Hepatocyte (in vitro differentiated cells): ENCODE measurements around the gene RREB1. TPM values are rescaled to one million over a fixed set of nuclear protein-coding genes. Genes with fewer than 3 reads are reported as not detected.

Experiments
- DNase-seq: peaks from one replicate; pipeline ENCODE4 v3.0.0-alpha.2; 2016; ENCODE audit warnings: low spot score
- H2AFZ ChIP-seq: fragments of 200-600 bp; sonication (generic); 2 replicates; pipeline ENCODE4 v1.6.0; 2016; ENCODE audit warnings: antibody characterized with exemption, mild to moderate bottlenecking
- H3K27ac ChIP-seq: fragments of 200-600 bp; sonication (generic); 2 replicates; pipeline ENCODE4 v1.5.1; 2016; ENCODE audit warnings: mild to moderate bottlenecking
- H3K27me3 ChIP-seq: fragments of 200-600 bp; sonication (generic); 2 replicates; pipeline ENCODE4 v1.6.1; 2016
- H3K36me3 ChIP-seq: fragments of 200-600 bp; sonication (generic); replicated peaks from 2 replicates; pipeline ENCODE4 v1.5.1; 2016; ENCODE audit warnings: low read depth; ENCODE audit not compliant: insufficient read depth
- H3K4me1 ChIP-seq: fragments of 200-600 bp; sonication (generic); 2 replicates; pipeline ENCODE4 v1.5.1; 2016; ENCODE audit warnings: mild to moderate bottlenecking, moderate library complexity; ENCODE audit not compliant: insufficient read depth
- H3K4me2 ChIP-seq: fragments of 200-600 bp; sonication (generic); 2 replicates; pipeline ENCODE4 v1.6.0; 2016
- H3K4me3 ChIP-seq: fragments of 200-600 bp; sonication (generic); 2 replicates; pipeline ENCODE4 v1.5.1; 2016; ENCODE audit warnings: mild to moderate bottlenecking
- H3K79me2 ChIP-seq: fragments of 200-600 bp; sonication (generic); 2 replicates; pipeline ENCODE4 v1.6.0; 2017; ENCODE audit warnings: mild to moderate bottlenecking
- H3K9me2 ChIP-seq: fragments of 200-600 bp; sonication (generic); replicated peaks from 2 replicates; pipeline ENCODE4 v1.6.0; 2017; ENCODE audit warnings: mild to moderate bottlenecking; ENCODE audit not compliant: insufficient read depth
- H3K9me3 ChIP-seq: fragments of 200-600 bp; sonication (generic); 2 replicates; pipeline ENCODE4 v1.5.1; 2016; ENCODE audit warnings: low read depth, mild to moderate bottlenecking
- H4K20me1 ChIP-seq: fragments of 200-600 bp; sonication (generic); 2 replicates; pipeline ENCODE4 v1.6.0; 2016; ENCODE audit warnings: mild to moderate bottlenecking; ENCODE audit not compliant: insufficient read depth, poor library complexity, severe bottlenecking
- EZH2 ChIP-seq: fragments of 200-600 bp; sonication (generic); IDR thresholded peaks from 2 replicates; pipeline ENCODE4 v1.6.1; 2016; ENCODE audit warnings: antibody characterized with exemption, mild to moderate bottlenecking, borderline replicate concordance
- EZH2phosphoT487 ChIP-seq: fragments of 200-600 bp; sonication (generic); IDR thresholded peaks from one replicate; pipeline ENCODE4 v1.6.1; 2018; ENCODE audit warnings: antibody characterized with exemption, mild to moderate bottlenecking, low read depth, moderate library complexity; ENCODE audit not compliant: unreplicated experiment, severe bottlenecking
- WGBS: methylation state at CpG from one replicate; pipeline ENCODE4 v1.1.6; 2016; ENCODE audit warnings: low lambda C conversion rate; ENCODE audit errors: missing lambda C conversion rate; 5-methylcytosine and 5-hydroxymethylcytosine counted together
- polyA plus RNA-seq: library from polyadenylated mRNA; unstranded; fragments of >200 nt; fragmentation: Nextera tagmentation; extraction: Ambion mirVana; gene quantifications from 2 replicates; pipeline ENCODE4 v1.2.1, GENCODE V29; 2016
- total RNA-seq: library from RNA; depleted of rRNA; stranded (reverse); fragments of >200 nt; gene quantifications from 2 replicates; pipeline ENCODE4 v1.2.3, GENCODE V29; 2014
- TF ChIP-seq, protein P1 (sequence below): fragments of 200-600 bp; sonication (generic); IDR thresholded peaks from 2 replicates; pipeline ENCODE4 v1.5.1; 2016; ENCODE audit warnings: antibody characterized with exemption, mild to moderate bottlenecking; ENCODE audit not compliant: poor library complexity

Gene RREB1
- total and polyA plus RNA-seq, 2 experiments from 2014 or later: 15.2 to 28.7 TPM

DNA sequence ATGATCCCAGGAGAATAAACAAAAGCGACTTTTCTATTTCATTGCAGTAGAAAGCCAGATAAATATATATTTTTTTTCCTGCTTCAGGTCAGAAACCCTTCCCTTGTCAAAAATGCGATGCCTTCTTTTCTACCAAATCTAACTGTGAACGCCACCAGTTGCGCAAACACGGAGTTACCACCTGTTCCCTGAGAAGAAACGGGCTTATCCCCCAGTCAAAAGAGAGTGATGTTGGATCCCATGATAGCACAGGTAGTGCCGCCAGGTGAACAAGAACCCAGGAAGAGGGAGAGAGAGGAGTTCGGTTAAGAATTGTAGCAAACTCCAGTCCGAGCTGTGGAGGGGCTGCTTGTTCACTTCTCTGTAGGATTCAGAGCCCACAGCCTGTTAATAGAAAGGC, 132.6 kb downstream of the RREB1 start:
- peaks cover 35% of the 10 kb centered on the region for H3K4me1 ChIP-seq
- H3K9me3 ChIP-seq: no peaks in the 10 kb centered on the region
- H3K79me2 ChIP-seq: peaks cover 44% of the 10 kb centered on the region
- no peak for DNase-seq
- no peak overlapping the region for H3K27ac ChIP-seq
- no peaks in the 10 kb centered on the region for H3K9me2 ChIP-seq
- peaks cover 4% of the 10 kb centered on the region for H4K20me1 ChIP-seq
- H2AFZ ChIP-seq: no peak overlapping the region
- 89% methylated on average over 9 of the region's 9 CpGs for WGBS
- TF ChIP-seq EZH2 (no peak), EZH2phosphoT487 (no peak)
- TF ChIP-seq, protein P1, sequence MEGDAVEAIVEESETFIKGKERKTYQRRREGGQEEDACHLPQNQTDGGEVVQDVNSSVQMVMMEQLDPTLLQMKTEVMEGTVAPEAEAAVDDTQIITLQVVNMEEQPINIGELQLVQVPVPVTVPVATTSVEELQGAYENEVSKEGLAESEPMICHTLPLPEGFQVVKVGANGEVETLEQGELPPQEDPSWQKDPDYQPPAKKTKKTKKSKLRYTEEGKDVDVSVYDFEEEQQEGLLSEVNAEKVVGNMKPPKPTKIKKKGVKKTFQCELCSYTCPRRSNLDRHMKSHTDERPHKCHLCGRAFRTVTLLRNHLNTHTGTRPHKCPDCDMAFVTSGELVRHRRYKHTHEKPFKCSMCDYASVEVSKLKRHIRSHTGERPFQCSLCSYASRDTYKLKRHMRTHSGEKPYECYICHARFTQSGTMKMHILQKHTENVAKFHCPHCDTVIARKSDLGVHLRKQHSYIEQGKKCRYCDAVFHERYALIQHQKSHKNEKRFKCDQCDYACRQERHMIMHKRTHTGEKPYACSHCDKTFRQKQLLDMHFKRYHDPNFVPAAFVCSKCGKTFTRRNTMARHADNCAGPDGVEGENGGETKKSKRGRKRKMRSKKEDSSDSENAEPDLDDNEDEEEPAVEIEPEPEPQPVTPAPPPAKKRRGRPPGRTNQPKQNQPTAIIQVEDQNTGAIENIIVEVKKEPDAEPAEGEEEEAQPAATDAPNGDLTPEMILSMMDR: no peak
- H3K4me2 ChIP-seq: no peak overlapping the region
- no peak overlapping the region for H3K4me3 ChIP-seq
- no peaks in the 10 kb centered on the region for H3K27me3 ChIP-seq
- H3K36me3 ChIP-seq: no peaks in the 10 kb centered on the region

DNA sequence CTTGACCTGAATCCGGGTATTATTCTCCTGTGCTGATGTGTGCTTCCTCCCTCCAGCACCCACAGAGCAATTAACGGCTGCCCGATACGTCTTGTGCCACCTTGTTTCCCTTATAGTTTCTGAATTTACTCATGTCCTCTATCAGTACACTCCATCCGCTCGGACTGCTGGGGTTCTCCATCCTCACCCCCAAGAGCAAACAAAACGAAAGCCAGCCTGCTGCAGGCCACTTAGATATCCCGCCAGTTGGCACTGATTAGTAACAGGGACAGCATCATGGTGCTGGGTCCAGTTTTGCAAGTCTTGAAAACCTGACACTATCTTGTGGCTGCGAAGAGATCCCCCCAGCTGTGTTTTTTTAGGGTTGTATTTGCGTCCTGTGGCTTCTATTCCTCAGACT, 133.4 kb downstream of the RREB1 start:
- peaks cover 36% of the 10 kb centered on the region for H3K79me2 ChIP-seq
- no peak for DNase-seq
- H3K4me1 ChIP-seq: peaks cover 28% of the 10 kb centered on the region
- WGBS: 88% methylated on average over 10 of the region's 10 CpGs
- H4K20me1 ChIP-seq: peaks cover 4% of the 10 kb centered on the region
- no peaks in the 10 kb centered on the region for H3K9me3 ChIP-seq
- H3K36me3 ChIP-seq: no peaks in the 10 kb centered on the region
- no peaks in the 10 kb centered on the region for H3K9me2 ChIP-seq
- no peak overlapping the region for H2AFZ ChIP-seq
- H3K4me2 ChIP-seq: peak overlapping the region; percentile 58
- TF ChIP-seq EZH2phosphoT487: no peak
- TF ChIP-seq, protein P1: no peak
- no peak for TF ChIP-seq EZH2
- no peaks in the 10 kb centered on the region for H3K27me3 ChIP-seq
- H3K4me3 ChIP-seq: no peak overlapping the region
- peak overlapping the region; percentile 84 for H3K27ac ChIP-seq

DNA sequence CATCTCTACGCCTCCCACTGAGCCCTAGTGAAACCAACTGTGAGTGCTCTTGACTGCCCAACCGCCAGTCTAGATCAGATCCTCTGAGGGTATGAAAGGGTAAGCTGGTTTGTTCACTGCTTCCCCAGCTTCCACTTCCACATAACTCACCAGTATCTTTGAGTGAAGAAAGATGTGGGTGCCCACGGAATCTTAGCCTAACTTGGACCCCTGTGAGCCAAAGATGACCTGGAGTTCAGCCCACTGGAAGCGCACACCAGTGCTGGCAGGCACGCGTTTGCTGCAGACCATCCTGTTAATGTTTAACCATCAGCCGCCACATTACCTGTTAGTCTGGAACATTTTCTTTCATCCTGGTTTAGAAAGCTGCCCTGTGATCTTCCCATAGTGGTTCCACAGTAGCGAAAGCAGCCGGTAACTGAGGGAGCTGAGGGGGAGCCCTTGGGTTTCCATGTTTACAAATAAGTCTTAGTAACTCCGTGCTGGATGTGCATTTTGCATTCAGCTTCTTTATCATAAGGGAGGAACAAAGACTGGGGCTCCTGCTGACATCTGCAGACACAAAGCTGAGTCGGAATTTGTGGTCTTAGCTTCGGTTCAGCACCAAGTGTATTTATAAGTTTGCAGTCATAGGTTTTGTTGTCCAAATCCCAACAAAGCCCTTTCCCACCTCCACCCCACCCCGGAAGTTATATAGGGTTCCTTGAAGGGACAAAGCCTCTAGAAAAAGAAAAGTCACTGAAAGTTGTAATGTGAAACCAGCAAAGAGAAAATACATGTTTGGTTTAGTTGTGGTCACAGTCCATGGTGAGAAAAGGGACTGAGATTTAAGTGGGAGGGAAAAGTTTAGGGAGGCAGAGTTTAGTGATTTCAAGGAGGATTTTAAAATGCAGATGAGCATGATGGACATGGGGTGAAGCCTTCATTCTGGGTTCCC, 134.2 kb downstream of the RREB1 start:
- WGBS: 39% methylated on average over 13 of the region's 13 CpGs
- H4K20me1 ChIP-seq: no peaks in the 10 kb centered on the region
- H3K9me2 ChIP-seq: no peaks in the 10 kb centered on the region
- peak; percentile 79 for DNase-seq
- peak overlapping the region; percentile 84 for H3K27ac ChIP-seq
- TF ChIP-seq EZH2phosphoT487 (no peak), EZH2 (no peak)
- TF ChIP-seq, protein P1: peak; percentile 9
- no peak overlapping the region for H3K4me3 ChIP-seq
- H3K27me3 ChIP-seq: no peaks in the 10 kb centered on the region
- no peak overlapping the region for H2AFZ ChIP-seq
- H3K36me3 ChIP-seq: no peaks in the 10 kb centered on the region
- H3K79me2 ChIP-seq: peaks cover 28% of the 10 kb centered on the region
- H3K4me2 ChIP-seq: peak overlapping the region; percentile 58
- H3K9me3 ChIP-seq: no peaks in the 10 kb centered on the region
- H3K4me1 ChIP-seq: peaks cover 27% of the 10 kb centered on the region
